MM.1S (cell line): ENCODE measurements around the gene SUPV3L1.

Source experiments
- CTCF ChIP-seq: fragments of 300-600 bp; sonication (generic); IDR thresholded peaks from 2 replicates; pipeline ENCODE4 v1.5.1; 2016; ENCODE audit warnings: antibody characterized with exemption, low read length, mixed read lengths
- EZH2 ChIP-seq: fragments of 300-600 bp; sonication (generic); optimal IDR thresholded peaks from 2 replicates; pipeline ENCODE3; 2017; ENCODE audit warnings: low read depth, mild to moderate bottlenecking, antibody characterized with exemption, low read length, mixed read lengths

DNA sequence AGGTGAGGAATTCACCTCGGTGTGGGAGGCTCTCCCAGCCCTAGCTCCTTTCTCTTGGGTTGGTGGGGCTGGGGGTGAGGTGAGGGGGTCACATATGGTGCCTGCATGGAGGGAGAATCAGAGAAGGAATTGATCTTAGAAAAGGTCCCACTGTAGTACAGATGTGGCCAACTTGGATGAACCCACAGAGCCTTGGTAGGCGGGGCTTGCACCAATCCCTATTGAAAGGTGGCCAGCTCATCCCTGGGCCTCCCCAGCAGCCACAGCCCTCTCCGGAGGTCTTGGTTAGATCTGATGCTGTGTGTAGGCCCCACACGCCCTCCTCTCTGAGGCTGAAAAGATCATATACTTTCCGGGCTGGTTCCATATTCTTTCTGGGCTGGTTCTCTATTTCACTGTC lies 59.1 kb downstream of the SUPV3L1 start:
- TF ChIP-seq CTCF: no peak
- TF ChIP-seq EZH2: no peak
